NT2/D1 (cell line): ENCODE data around the gene PCDHGC4.
A peak's percentile ranks its signal among the peaks of the same experiment; 100 is the strongest.

ENCODE experiments used
- DNase-seq: peaks from one replicate; pipeline ENCODE4 v3.0.0-alpha.2; 2011; ENCODE audit warnings: low read depth, low spot score
- H3K27me3 ChIP-seq: 2 replicates; pipeline ENCODE4 v1.6.0; 2011; ENCODE audit warnings: mild to moderate bottlenecking; ENCODE audit not compliant: insufficient read length, insufficient read depth
- H3K36me3 ChIP-seq: 2 replicates; pipeline ENCODE4 v1.6.1; 2011; ENCODE audit warnings: mild to moderate bottlenecking, low read length, mixed read lengths; ENCODE audit not compliant: insufficient read depth, insufficient read length
- H3K4me1 ChIP-seq: 2 replicates; pipeline ENCODE4 v1.5.1; 2011; ENCODE audit not compliant: insufficient read depth, insufficient read length
- H3K4me3 ChIP-seq: 2 replicates; pipeline ENCODE4 v1.5.1; 2011; ENCODE audit warnings: low read depth; ENCODE audit not compliant: insufficient read length
- H3K9ac ChIP-seq: 2 replicates; pipeline ENCODE4 v1.6.0; 2011; ENCODE audit warnings: low read depth; ENCODE audit not compliant: insufficient read length
- H3K9me3 ChIP-seq: 2 replicates; pipeline ENCODE4 v1.5.1; 2011; ENCODE audit warnings: mild to moderate bottlenecking, low read length; ENCODE audit not compliant: insufficient read depth
- SUZ12 ChIP-seq: IDR thresholded peaks from 2 replicates; pipeline ENCODE4 v1.6.1; 2011; ENCODE audit not compliant: insufficient read length, insufficient read depth; ENCODE audit errors: extremely low read depth
- YY1 ChIP-seq: IDR thresholded peaks from 2 replicates; pipeline ENCODE4 v1.6.1; 2011; ENCODE audit not compliant: insufficient read length, insufficient read depth
- ZNF274 ChIP-seq: IDR thresholded peaks from 2 replicates; pipeline ENCODE4 v1.6.1; 2011; ENCODE audit warnings: mild to moderate bottlenecking, low read depth, low read length

Gene PCDHGC4

DNA sequence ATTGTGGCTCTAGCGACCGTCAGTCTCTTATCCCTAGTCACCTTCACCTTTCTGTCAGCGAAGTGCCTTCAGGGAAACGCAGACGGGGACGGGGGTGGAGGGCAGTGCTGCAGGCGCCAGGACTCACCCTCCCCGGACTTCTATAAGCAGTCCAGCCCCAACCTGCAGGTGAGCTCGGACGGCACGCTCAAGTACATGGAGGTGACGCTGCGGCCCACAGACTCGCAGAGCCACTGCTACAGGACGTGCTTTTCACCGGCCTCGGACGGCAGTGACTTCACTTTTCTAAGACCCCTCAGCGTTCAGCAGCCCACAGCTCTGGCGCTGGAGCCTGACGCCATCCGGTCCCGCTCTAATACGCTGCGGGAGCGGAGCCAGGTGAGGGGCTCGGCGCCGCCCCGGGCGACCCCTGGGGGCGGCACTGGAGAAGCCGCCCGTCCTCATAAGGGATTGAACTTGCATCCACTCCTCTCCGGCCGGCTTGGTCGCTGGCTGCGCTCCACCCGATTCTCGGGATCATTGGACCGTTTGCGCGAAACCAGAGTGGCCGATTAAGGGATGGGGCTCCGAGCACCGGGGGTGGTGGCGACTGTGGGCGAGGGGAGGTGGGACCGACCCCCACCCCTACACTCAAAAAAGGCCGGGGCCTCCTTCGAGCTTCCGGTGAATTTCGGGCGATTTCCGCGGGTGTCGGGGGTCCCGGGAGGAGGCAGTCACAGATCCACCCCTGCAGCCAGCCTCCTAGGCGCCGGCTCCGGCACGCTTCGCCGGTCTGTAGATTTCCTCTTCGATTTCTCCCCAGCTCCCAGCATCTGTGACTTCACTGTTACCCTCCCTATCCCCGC lies 6.7 kb downstream of the PCDHGC4 start:
- Histone ChIP-seq H3K4me1 (peaks cover 12% of the 10 kb centered on the region), H3K4me3 (peak overlapping the region; percentile 44), H3K27me3 (peaks cover 51% of the 10 kb centered on the region), H3K9ac (peak overlapping the region; percentile 66), H3K36me3 (peaks cover 15% of the 10 kb centered on the region), H3K9me3 (no peaks in the 10 kb centered on the region; the same call in 1 of the 2 replicates)
- no peak for TF ChIP-seq ZNF274
- no peak for TF ChIP-seq YY1
- TF ChIP-seq SUZ12 = no peak
- DNase-seq = no peak

DNA sequence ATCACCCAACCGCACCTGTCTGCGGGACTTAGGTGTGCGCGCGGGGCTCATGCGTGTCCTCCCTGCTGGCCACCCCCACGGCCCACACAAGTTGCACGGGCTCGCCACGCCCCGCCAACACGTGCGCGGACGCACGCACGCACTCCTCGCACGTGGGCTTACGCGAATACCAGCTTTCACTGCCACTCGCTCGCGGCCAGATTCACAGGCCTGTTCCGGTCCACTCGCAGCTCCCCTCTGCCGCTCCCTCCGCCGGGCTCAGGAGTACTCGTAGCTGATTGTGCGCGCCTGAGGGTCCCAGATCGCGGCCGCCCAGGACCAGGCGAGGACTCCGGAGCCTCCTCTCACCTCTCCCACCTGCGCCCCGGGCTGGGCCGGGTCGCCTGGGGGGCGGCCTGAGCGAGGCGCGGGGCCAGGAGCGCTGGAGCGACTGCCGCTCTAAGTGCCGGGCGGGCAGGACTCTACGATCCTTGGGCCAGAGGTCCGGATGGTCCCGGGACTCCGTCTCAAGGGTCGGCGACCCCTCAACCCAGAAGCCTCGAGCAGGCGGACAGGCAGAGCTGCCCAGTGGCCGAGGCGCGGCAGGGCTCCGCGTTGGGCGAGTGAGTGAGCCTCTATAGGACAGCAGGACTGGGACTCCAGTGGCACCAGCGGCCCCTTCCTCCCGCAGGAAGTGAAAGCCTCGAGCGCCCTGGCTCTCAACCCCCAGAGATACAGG lies 7.5 kb downstream of the PCDHGC4 start:
- H3K9me3 ChIP-seq = no peaks in the 10 kb centered on the region
- peaks cover 12% of the 10 kb centered on the region for H3K4me1 ChIP-seq
- no peak for DNase-seq
- peaks cover 46% of the 10 kb centered on the region for H3K27me3 ChIP-seq
- peak overlapping the region; percentile 66 for H3K9ac ChIP-seq
- TF ChIP-seq SUZ12 = no peak
- no peak for TF ChIP-seq ZNF274
- TF ChIP-seq YY1 = no peak
- peaks cover 8% of the 10 kb centered on the region for H3K36me3 ChIP-seq
- peak overlapping the region; percentile 44 for H3K4me3 ChIP-seq

DNA sequence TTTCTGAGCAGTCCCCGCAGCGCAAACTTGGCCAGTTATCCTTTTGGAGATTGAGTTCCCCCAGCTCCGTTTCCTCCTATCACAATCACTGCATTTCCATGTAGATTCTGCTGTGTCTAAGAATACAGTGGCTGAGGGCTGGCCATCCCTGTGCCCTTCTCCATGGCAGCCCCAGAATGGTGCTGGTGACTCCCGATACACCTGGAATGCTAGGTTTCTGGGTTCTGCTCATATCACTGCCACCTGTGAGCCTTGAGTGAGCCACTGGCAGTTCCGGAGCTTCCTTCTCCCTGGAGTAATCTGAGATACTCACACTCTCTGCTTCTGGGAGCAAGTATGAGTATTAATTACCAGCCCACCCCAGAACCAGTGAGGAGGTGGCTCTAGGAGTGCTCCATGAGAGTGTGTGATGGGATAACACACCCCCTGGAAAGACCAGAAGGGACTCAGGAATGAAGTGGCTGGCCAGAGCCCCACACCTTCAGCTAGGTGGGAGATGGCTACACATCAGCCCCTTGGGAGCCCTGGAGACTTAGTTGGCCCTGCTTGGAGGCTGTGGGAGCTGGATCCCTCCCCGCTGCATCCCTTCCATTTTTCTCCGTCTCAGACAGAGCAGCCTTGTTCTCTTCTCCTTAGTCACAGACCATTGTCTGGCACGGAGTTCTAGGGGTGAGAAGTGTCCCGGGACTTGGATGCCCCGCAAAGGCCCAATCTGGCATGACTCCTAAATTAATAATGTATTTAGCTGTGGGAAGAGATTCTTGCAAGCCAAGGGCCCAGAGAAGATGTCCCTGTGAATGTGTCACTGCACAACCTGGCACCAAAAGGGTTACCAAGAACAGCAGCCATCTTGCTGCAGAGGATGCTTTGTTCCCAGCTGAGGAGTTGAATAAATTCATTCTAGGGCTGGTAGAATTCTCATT lies 8.9 kb downstream of the PCDHGC4 start:
- DNase-seq = no peak
- H3K4me1 ChIP-seq = peaks cover 12% of the 10 kb centered on the region
- TF ChIP-seq YY1 = peak; percentile 23
- TF ChIP-seq SUZ12 = no peak
- no peaks in the 10 kb centered on the region for H3K9me3 ChIP-seq
- H3K27me3 ChIP-seq = peaks cover 46% of the 10 kb centered on the region
- H3K4me3 ChIP-seq = no peak overlapping the region
- H3K36me3 ChIP-seq = peaks cover 8% of the 10 kb centered on the region
- H3K9ac ChIP-seq = peak overlapping the region; percentile 74

DNA sequence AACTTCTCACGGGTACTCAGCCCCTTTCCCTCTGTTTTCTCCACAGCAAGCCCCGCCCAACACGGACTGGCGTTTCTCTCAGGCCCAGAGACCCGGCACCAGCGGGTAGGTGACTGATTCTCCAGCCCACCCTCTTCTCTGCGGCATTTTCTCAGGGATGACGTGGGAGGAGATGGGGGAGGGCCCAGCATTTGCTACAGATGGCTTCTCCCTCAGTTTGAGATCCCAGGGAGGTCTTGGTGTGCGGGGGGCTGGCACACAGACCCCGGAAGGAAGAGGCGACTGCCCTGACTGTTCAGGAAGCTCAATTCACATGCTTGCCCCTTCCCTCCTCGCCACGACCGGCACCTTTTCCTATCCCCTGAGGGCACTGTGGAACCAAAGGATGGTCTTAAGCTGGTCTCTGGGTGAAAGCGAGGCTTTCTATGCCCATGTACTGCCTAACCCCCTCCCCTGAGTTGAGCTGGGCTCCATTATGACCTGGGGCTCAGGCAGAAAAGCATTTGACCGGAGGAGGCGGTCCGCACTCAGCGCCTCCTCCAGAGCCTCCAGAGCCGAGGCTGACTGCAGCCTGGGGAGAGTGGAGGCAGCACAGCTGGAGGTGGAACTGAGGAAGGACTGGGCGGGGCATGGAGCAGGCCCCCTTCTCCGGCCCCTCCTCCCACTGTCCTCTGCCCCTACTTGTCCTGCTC lies 10.1 kb downstream of the PCDHGC4 start:
- H3K4me1 ChIP-seq = peaks cover 9% of the 10 kb centered on the region
- DNase-seq = no peak
- TF ChIP-seq YY1 = no peak
- no peak for TF ChIP-seq ZNF274
- no peak for TF ChIP-seq SUZ12

DNA sequence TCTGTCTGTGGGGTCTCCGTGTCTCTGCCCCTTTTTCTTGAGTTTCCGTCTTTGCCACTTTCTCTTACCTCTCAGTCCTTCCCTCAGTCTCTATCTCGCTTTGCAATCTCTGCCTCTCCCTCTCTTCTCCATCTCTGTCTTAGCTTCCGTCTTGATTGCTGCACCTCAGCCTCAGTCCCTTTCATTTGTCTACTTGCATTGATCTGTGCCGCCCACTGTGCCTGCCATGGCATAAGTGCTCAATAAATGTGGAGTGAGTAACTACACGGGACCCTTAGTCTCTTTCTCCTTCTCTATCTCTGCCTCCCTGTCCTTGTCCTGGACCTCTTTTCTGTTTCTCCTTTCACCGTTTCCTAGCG lies 10.6 kb downstream of the PCDHGC4 start:
- peak overlapping the region; percentile 42 for H3K4me3 ChIP-seq
- H3K4me1 ChIP-seq = peaks cover 9% of the 10 kb centered on the region
- TF ChIP-seq SUZ12 = no peak
- TF ChIP-seq YY1 = no peak
- TF ChIP-seq ZNF274 = no peak
- peaks cover 1% of the 10 kb centered on the region for H3K36me3 ChIP-seq
- H3K27me3 ChIP-seq = peaks cover 39% of the 10 kb centered on the region
- DNase-seq = no peak
- peak overlapping the region; percentile 38 for H3K9ac ChIP-seq
- H3K9me3 ChIP-seq = no peaks in the 10 kb centered on the region

More for the DNA sequence above, 10.1 kb downstream of the PCDHGC4 start:
- H3K4me3 ChIP-seq = peak overlapping the region; percentile 42
- peaks cover 45% of the 10 kb centered on the region for H3K27me3 ChIP-seq
- peak overlapping the region; percentile 74 for H3K9ac ChIP-seq
- H3K9me3 ChIP-seq = no peaks in the 10 kb centered on the region
- H3K36me3 ChIP-seq = peaks cover 7% of the 10 kb centered on the region

DNA sequence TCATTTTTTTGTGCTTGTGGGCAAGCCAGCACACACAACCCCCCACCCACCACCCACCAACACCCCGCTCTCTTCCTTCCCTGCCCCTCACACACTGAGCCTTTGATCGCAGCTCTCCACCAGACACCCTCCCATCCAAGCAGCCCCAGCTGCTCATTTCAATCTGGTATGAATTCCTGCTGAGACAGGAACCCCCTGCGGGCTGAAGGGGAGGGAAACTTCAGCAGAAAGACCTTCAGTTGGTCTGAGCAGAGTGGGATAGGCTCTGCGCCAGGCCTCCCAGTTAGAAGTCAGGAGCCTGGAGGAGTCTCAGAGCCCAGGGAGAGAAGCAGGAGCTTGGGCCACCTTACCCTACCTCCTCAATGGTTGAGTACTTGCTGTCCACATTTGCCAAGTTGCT lies 11.2 kb downstream of the PCDHGC4 start:
- Histone ChIP-seq H3K27me3 (peaks cover 33% of the 10 kb centered on the region), H3K9ac (no peak overlapping the region), H3K9me3 (no peaks in the 10 kb centered on the region), H3K4me3 (no peak overlapping the region), H3K4me1 (peaks cover 7% of the 10 kb centered on the region), H3K36me3 (no peaks in the 10 kb centered on the region)
- TF ChIP-seq ZNF274 (no peak), YY1 (no peak), SUZ12 (no peak)
- DNase-seq = no peak
